NCI-H2107 (cell line): Measurements from ENCODE around the gene PPP1R9B.
A peak's percentile ranks its signal among the peaks of the same experiment; 100 is the strongest.

Source experiments
- DNase-seq: peaks from one replicate; lab custom pipeline; 2025; lab: John Stamatoyannopoulos, UW

The PPP1R9B gene

DNA sequence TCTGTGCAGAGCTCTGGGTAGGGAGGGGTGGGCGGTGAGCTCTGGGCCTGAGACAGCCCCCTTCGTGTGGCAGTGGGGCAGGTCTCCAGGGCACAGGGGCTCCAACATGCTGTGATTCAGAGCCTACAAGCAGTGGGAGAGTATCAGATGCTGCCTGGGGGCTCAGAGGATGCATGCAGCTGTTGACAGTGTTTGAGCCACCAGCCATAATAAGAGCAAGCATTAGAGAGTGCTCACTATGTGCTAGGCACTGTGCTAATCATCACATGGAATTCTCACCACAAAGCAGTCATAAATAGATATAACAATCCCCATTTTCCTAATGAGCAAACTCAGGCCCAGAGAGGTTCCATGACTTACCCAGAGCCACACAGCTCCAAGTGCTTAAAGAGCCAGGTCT, 47.2 kb downstream of the PPP1R9B start:
- no peak for DNase-seq

DNA sequence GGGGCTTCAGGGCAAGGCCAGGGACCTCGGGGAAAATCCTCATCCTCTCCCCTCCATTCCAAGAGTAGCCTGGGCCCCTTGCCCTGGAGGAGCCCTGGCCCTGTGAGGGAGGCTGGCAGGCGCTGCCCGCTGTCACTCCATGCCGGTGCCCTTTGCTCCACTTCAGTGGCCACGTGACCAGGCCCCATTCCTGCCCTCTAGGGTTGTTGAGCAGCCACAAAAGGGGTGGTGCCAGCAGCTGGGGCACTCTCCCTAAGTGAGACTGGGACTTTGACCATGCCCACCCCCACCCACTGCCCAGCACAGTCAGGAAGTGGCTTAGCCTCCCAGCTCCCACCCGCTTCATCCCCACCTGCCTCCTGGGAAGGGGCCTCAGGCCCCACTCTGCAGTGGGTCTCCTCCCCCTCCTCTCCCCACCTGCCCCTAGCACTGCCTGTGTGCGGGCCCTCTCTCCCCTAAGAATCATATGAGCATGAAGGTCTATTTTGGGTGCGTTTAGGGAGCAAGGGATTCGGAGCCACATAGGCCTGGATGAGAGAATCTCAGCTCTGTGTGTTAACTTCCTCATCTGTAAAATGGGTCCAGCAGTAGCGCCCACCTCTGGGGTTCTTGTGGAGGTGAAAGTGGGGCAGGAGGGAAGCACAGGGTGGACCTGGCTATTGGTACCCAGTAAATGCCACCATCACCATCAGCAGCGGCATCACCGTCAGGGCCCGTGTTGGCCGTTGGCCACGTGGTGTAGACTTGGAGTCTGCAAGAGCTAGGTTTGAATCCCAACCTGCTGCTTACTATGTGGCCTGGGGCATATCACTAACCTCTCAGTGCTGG, 48.1 kb downstream of the PPP1R9B start:
- no peak for DNase-seq

DNA sequence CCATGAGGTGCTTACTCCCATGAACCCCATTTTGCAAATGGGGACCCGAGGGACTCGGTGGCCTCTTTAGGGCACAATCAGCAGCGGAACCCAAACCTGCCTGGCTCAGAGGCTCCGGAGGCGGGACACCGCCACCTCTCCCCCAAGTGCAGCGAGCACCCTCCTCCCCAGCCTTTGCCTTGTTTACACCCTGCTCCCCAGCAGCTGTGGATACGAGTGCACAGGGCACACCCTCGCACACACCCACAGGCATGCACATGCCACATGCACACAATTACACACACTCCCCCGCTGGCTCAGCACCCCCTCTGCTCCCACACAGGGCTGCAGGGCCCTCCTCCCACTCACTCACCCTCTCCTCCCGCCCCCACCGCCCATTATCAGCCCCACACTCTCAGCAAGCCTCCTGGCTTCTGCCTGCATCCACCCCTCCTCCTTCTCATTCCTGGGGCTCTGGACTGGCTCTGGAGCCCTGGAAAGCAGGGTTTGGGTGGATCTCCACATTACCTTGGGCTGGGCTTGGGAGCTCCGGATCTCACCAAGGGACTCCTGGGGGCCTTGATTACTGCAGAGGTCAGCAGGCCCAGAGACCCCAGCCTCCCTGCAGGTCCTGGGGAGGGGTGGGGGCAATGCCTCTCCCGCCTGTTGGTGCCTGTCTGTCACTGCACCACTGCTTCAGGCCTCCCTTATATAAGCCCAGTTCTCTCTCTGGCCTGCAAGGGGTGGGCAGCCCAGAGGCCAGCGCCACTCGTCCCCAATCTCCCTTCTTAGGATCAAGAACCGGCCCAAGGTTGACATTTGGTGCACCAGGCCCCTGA, 48.9 kb downstream of the PPP1R9B start:
- peak; percentile 16 for DNase-seq

DNA sequence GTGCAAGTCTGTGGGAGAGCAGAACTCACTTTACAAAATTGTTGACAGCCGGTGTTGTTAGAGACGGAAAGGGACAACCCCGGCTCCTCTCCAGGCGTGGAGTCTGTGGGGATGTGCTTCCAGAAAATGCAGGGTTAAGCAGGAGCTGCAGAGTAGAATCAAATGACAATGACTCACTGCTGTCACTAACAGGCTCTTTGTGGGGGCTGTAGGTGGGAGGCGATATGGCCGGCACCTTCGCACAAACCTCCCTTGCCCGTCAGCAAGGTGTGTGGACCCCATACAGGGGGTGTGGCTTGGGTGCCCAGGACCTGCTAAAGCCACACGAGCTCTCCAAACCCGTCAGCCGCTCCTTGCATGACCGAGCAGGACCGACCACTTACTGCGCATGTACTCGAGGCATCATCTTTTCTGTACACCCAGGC, 49.5 kb downstream of the PPP1R9B start:
- no peak for DNase-seq

DNA sequence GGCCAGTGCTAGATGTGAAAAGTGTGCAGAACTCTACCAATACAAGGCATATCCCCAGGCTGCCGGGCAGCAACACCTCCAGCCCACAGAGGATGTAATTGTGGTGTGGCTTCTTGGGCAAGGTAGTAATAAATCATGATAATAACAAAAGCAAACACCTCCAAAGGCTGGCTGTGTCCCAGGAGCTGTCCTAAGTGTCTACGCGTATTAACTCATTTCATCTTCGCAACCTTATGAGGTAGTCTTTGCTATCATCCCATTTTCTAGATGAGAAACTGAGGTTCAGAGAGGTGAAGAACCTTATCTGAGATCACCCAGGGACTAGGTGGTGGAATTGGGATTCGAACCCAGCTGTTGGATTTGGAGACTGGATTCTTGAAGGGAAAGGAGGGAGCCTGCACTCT, 50.0 kb downstream of the PPP1R9B start:
- no peak for DNase-seq

DNA sequence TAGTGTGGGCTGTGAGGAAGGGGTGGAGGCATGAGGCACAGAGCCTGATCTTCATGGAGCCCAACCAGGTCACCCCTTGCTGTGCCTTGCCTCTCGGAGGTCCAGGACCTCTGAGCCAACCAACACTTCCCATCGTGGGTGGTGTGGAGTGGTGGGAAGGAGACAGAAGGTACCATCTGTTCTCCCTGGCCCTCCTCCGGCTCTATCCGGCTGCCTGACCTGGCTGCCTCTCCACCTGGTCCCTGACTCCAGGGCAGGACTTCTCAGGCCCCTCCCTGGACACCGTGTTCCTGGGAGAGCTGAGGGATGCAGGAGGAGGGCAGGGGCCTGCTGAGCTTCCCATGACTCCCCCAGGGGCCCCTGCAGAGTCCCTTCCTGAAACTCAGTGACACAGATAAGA, 51.5 kb downstream of the PPP1R9B start:
- no peak for DNase-seq

DNA sequence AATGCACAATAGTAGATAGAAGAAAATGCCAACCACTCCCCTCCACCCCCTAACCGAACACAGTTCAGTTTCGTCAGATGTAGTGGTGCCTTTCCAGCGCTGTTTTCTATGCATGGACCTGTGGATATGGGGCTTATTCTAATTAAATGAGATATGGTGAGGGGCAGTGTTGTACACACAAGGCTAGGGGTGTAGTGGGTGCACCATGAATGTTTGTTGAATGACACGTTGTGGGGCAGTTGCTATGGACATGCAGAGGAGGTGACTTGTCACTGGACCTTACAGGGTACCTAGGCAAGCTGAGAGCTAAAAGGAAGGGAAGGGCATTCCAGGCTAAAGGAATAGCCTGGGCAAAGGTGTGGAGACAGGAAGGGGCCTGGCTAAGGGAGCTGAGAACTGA, 51.9 kb downstream of the PPP1R9B start:
- no peak for DNase-seq

DNA sequence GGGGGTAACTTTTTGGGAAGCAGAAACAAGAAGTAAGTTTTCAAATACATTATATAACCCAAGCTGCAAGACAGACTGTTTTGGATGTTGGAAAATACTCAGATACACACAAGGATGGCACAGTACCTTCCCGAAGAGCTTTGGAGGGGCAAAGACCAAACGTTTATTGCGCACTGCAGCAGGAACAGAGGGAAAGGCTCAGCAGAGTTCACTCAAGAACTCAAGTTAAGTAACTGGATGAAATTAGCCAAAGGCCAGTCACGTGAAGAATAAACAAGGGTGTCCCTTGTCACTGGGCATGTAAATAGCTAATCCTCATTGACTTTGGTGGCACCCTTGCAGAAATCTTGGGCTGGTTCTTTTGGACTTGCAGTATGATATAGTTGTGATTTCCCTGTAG, 52.6 kb downstream of the PPP1R9B start:
- no peak for DNase-seq

DNA sequence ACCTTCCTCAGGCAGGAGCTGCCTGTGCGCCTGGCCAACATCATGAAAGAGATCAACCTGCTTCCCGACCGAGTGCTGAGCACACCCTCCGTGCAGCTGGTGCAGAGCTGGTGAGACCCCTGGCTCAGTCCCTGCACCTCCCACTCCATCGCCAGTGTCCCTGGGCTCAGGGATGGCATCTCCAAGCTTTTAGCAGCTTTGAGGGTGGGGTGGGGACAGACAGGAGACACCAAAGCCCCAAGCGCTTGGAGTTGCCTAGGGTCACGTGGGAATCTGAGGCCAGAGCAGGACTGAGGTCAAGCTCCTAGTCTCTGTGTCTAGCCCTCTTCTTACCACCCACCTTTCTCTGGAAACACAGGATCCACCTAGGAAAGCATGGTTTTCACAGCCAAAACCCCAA, 53.0 kb downstream of the PPP1R9B start:
- no peak for DNase-seq

DNA sequence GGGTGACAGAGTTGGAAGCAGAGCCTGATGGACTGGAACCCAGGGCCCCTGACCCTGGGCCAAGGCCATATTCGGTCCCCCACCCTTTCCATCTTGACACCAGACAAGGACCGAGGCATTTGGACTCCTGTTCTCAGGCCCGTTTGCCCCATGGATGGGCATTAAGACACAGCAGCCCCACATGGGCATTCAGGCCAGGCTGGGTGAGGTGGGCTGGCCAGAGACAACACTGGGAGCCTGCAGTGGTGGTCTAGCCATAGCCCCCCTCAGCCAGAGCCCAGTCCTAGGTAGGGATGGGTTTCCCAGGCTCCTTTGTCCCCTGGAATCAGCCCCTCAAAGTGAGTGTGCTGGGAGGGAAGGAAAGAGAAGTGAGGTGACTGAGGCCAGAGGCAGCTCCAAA, 53.7 kb downstream of the PPP1R9B start:
- no peak for DNase-seq

DNA sequence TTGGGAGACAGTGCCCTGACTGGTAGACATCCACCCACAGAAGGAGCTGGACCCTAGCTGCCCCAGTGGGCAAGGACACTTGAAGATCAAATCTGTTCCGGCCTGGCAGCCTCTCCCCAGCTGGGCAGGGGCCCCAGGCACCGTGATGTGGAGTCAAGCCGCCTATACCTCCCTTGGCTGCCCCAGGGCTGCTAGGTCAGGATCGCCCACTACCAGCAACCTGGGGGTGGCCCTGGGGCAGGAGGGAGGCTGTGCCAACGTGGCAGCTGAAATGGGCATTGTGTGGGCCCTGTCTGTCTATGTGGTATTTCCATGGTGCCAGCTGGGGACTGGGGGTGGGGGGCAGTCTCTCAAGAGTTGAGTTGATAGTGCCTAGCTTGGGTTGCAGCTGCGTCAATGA, 54.4 kb downstream of the PPP1R9B start:
- no peak for DNase-seq

DNA sequence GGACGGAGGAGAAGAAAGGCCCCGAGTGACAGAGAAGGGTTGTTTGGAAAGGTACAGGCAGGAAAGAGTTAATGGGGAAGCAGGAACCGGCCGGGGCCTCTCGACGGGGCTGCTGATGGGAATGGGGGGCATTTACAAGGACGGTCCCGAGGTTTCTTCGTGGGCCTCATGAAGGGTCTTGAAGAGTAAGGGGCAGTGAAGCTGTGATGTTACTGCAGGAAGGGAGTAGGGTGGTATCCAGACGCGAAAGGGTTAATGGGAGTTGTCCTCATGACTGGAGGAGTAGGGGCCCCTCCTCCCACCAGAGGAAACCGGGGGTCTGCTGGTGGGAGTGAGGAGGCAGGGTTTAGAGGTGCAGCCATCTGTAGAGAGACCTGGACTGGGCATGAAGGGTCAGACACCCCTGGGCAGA, 54.8 kb downstream of the PPP1R9B start:
- no peak for DNase-seq

DNA sequence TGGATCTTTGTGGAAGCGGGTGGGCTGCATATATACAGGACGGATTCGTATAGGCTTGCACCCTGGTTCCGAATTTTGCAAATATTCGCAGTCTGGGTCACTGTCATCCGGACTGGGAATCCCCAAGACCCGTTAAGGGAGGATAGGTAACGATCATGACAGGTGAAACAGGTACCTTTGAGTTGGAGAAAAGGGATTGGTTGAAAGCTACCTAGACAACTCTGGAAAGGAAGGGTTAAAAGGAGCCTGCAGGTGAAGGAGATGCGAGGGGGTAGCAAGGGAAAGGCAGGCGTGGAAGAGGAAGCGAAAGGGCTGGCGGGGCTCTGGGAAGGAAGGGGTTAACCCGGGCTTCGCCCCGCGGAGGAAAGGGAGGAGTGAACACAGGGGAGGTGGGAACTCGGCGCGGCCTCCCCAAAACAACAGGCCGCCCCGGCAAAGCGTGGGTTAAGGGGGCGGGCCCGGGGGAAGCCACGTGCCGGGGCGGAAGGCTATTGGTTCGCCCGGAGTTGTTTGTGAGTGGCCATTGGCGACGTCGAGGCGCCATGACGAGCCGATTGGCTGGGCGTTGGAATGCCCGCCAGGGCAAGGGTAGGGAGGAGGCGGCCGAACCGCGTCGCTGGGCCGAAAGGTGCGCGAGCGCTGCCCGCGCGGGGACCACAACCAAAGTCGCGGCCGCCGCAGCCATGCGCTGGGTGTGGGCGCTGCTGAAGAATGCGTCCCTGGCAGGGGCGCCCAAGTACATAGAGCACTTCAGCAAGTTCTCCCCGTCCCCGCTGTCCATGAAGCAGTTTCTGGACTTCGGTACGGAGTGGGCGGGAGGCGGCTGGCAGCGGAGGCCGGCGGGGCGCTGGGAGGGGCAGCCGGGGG, 55.5 kb downstream of the PPP1R9B start, which contains the start of gene PDK2:
Gene PDK2 (plus strand): TSS at position 599 of the 867 bp plus-strand sequence. CDS start 85 bp downstream, at position 684.
- DNase-seq = peak; percentile 88

DNA sequence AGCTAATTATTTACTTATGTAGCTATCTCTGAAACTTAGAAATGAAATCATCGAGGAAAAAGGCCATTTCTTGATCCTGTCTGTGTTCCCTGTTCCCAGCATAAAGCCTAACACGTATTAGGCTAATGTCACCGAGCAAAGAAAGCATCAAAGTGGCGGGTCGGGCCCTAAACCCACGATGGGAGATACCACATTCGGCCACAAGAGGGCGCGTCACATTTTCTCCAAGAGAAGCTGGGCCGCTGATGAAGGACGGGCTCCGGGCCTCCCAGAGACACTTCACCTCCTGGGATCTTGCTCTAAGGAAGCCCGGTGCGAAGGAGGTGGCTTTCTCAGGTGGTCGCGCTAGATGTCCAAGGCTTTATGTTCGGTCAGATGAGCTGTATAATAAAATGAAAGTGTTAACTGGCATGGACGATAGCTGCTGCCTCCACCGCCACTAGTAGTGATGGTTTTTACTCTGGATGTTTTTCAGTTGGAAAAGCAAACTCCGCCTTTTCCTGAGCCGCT, 56.2 kb downstream of the PPP1R9B start:
- DNase-seq = peak; percentile 69

DNA sequence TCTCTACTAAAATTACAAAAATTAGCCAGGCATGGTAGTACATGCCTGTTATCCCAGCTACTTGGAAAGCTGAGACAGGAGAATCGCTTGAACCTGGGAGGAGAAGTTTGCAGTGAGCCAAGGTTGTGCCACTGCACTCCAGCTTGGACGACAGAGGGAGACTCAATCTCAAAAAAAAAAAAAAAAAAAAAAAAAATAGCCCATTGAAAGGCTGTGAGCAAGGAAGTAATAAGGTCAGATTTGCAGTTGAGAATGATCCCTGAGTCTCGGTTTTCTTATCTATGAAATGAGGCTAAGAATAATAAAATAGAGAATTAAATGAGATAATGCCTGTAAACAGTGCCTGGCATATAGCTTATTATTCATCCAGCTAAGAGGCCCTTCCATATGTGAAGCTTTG, 56.7 kb downstream of the PPP1R9B start:
- DNase-seq = no peak

DNA sequence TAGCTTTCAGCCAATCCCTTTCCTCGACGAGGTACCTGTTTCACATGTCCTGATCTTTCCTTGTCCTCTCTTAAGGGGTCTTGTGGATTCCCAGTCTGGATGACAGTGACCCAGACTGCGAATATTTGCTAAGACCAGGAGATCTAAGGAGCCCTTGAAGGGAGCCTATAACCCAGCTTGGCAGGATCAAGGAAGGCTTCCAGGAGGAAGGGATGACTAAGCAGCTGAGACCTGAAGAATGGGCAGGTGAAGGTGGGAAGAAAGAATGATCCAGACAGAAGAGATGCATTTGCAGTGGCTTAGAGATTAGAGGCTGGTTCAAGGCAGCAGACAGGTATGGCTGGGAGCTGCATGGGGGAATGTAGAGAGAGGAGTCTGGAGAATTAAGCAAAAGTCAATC, 57.2 kb downstream of the PPP1R9B start:
- no peak for DNase-seq

DNA sequence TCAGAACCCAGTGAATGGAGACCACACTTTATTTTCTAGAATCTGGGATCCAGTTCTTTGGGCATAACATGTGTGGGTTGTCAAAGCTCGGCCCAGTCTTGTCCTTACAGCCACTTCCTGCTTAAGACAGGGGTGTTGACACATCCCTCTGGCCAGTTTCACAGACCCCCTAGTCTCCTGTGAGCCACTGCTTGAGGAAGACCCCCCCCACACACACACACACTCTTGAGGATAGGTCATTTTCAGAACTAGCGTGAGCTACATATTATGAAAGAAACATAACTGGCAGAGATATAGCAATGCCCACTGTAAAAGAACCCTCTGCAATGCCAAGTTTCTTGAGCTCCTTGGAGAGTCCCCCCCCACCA, 58.6 kb downstream of the PPP1R9B start:
- no peak for DNase-seq

DNA sequence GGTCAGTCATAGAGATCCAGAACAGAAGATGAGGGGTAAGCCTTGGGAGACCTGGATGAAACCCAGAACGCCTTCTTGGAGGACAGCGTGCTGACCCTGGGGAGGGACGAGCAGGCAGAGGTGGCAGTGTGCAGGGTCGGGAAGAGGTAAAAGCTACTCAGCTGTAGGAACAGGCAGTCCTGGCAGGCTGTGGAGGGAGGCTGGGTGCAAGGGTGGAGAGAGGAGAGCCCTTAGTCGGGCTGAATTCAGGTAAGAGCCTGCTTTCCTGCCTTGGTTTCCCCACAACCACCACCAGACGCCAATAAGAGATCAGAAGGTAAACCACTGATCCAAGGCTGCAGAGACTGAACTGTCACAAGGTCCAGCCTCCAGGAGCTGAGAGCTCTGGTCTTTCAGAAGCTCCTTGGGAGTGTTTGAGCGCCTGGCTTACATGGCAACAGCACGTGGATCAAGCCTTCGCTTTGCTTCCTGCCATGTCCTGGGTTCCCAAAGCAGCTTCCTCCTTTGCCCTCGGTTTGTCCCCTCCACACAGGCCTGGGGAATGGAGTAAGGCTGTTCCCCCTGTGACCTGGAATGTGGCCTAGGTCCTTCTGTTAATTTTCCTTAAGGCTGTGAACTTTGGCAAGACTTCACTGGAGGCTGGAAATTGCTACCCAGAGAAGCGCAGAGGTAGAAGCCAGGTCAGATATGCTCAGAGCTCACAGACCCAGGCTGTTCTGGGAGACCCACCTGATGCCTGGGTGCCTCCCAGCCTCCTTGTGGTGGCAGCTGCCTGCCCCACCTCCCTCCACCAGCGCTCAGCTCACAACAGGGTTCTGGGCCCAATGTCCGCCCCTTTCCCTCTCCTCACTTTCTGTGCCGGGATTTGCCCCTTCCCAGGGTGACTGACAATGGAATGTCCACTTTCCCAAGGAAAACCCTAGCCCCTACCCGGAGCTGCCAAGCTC, 59.2 kb downstream of the PPP1R9B start:
- no peak for DNase-seq

DNA sequence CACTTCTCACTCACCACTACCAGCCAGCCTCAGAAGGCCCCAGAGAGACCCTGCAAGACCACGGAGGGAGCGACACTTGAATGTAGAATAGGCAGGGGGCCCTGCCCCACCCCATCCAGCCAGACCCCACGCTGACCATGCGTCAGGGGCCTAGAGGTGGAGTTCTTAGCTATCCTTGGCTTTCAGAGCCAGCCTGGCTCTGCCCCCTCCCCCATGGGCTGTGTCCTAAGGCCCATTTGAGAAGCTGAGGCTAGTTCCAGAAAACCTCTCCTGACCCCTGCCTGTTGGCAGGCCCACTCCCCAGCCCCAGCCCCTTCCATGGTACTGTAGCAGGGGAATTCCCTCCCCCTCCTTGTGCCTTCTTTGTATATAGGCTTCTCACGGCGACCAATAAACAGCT, 60.4 kb downstream of the PPP1R9B start:
- DNase-seq = no peak

DNA sequence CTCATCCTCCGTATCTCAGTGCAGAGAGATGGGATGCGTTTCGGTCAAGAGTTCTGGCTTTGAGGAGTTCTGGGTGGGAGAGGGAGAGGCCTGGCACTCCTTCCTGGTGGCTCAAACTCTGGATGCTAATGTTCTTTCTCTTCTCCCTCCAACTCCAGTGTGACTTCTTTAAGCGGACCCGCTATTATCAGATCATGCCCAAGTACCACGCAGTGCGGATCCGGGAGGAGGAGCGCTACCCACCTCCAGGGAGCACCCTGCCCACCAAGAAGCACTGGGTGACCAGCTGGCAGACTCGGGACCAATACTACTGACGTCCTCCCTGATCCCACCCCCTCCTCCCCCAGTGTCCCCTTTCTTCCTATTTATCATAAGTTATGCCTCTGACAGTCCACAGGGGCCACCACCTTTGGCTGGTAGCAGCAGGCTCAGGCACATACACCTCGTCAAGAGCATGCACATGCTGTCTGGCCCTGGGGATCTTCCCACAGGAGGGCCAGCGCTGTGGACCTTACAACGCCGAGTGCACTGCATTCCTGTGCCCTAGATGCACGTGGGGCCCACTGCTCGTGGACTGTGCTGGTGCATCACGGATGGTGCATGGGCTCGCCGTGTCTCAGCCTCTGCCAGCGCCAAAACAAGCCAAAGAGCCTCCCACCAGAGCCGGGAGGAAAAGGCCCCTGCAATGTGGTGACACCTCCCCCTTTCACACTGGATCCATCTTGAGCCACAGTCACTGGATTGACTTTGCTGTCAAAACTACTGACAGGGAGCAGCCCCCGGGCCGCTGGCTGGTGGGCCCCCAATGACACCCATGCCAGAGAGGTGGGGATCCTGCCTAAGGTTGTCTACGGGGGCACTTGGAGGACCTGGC, 61.3 kb downstream of the PPP1R9B start:
- DNase-seq = no peak
